Tibial nerve (tissue), 4 donors: Measurements from ENCODE around the gene NRXN2.

Experiments
- CTCF ChIP-seq, 5 experiments: fragments of 200-600 bp in 3 of 5; fragments of 450-650 bp in 2 of 5; sonication (generic) in 3 of 5; IDR thresholded peaks; one replicate each; pipeline ENCODE4 v1.5.1; 2016 to 2019; ENCODE audit warnings: antibody characterized with exemption in 5 of 5, mild to moderate bottlenecking in 3 of 5, moderate library complexity in 2 of 5
- EP300 ChIP-seq, 2 donors: sonication (generic); formaldehyde crosslinking; IDR thresholded peaks; one replicate each; pipeline ENCODE4 v1.6.1; 2017; ENCODE audit warnings: antibody characterized with exemption in 2 of 2, mild to moderate bottlenecking in 1 of 2

- TF ChIP-seq CTCF (IDR thresholded peaks at IDR 0.05) = no peak
- TF ChIP-seq EP300 (IDR thresholded peaks at IDR 0.05) = no peak
These were observed 28.1 kb downstream of the NRXN2 start for GRCh38 chr11:64694821-64695365.
